MCF 10A (cell line): ENCODE measurements around the gene LRRC8A. TPM values are rescaled to one million over a fixed set of nuclear protein-coding genes. Genes with fewer than 3 reads are reported as not detected.
A peak's percentile ranks its signal among the peaks of the same experiment; 100 is the strongest.

Source experiments
- BruUV-seq: library from RNA; stranded (reverse); fragments of 400-500 nt; replicated peaks from 2 replicates; lab custom pipeline; 2021; lab: Mats Ljungman, UMichigan
- CTCF ChIA-PET: fragments of 300-600 bp; sonication (Branson Sonifier 250); formaldehyde crosslinking; extraction: SDS; loops from one replicate; lab custom pipeline; 2021; ENCODE audit warnings: antibody characterized with exemption, inconsistent platforms; lab: Yijun Ruan, JAX
- POLR2A ChIA-PET: fragments of 300-600, 350-650 bp; sonication (Branson Sonifier 250); formaldehyde crosslinking; extraction: SDS; loops from one replicate; lab custom pipeline; 2020; ENCODE audit warnings: antibody characterized with exemption, inconsistent platforms; lab: Yijun Ruan, JAX
- DNase-seq: peaks from one replicate; pipeline ENCODE4 v3.0.0-alpha.2; 2018; ENCODE audit not compliant: unreplicated experiment
- H3K27ac Mint-ChIP-seq: one replicate; pipeline ENCODE4 v1.8.0; 2022; ENCODE audit warnings: mild to moderate bottlenecking, low read depth, mixed read lengths; ENCODE audit not compliant: unreplicated experiment
- H3K27me3 Mint-ChIP-seq: one replicate; pipeline ENCODE4 v1.8.0; 2022; ENCODE audit warnings: mixed read lengths; ENCODE audit not compliant: insufficient read depth, unreplicated experiment
- H3K36me3 Mint-ChIP-seq: one replicate; pipeline ENCODE4 v1.8.0; 2022; ENCODE audit warnings: mild to moderate bottlenecking, moderate library complexity, mixed read lengths; ENCODE audit not compliant: insufficient read depth, unreplicated experiment
- H3K4me1 Mint-ChIP-seq: one replicate; pipeline ENCODE4 v1.8.0; 2022; ENCODE audit warnings: mixed read lengths; ENCODE audit not compliant: insufficient read depth, unreplicated experiment
- H3K4me3 Mint-ChIP-seq: one replicate; pipeline ENCODE4 v1.8.0; 2022; ENCODE audit warnings: mild to moderate bottlenecking, moderate library complexity, mixed read lengths; ENCODE audit not compliant: unreplicated experiment
- H3K9me3 Mint-ChIP-seq: one replicate; pipeline ENCODE4 v1.8.0; 2022; ENCODE audit warnings: mixed read lengths; ENCODE audit not compliant: unreplicated experiment
- intact Hi-C: fragments of 100-400 bp; cut with micrococcal nuclease; formaldehyde crosslinking; loops from 2 replicates; pipeline ENCODE4 v1.14.1; 2022
- total RNA-seq: library from RNA; stranded (reverse); gene quantifications from 2 replicates; pipeline ENCODE4 v1.2.3, GENCODE V29; 2022
- TF ChIP-seq, protein P1 (sequence below): fragments of 200-600 bp; IDR thresholded peaks from one replicate; pipeline ENCODE4 v1.8.0; 2022; ENCODE audit warnings: antibody characterized with exemption, mild to moderate bottlenecking; ENCODE audit not compliant: unreplicated experiment

LRRC8A gene
- total RNA-seq, 1 experiment from 2014 or later: 30.9 TPM

DNA sequence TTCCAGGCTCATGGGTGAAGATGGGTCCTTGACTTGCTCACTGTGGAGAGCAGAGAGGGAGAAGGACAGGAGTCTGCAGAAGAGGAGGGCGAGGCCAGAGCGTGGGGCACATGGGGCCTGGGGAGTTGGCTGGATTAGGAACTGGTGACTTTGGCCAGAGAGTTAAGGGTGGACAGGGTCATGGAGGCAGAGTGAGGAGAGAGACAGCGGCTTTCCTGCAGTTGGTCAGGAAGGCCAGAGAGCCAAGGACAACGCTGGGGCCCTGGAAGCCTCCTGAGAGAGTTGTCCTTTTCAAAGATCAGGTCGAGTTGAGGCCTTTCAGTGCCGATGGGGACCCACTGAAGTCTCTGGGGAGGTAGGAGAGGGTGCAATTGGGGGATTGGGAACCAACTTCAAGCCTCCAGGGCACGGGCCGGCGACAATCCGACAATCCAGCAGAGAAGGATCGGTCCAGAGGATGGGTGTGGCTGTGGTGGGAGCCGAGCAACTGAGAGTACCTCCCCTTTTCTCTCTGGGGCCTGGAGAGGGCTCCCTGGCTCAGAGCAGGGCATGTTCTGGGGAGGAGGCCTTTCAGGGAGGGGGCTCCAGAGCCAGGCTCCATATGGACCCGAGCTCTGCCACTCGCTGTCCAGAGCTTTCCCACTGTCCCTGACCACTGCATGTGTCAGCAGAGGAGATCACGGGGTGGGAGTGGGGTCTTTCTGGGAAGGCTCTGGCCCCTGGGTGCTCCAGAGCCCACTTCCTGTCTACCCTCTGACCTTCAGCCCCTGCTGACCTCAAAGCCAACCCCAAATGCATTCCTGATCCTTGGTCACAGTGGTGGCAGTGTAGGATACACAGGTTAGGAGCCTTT, 31.3 kb downstream of the LRRC8A start:
- ChIA-PET CTCF (interaction anchor here (1.6 to 1.9 kb wide), 2 partner anchors 11 to 14 kb away, joined by 5 to 8 read pairs; no protein-coding TSS in a partner anchor), POLR2A (interaction anchor here (0.7 to 1.1 kb wide), 6 partner anchors 11 to 229 kb away, joined by 3 to 7 read pairs (median 3); partner anchors contain the start of genes KYAT1 and LRRC8A)
- intact Hi-C loops: no loop called here
- peaks cover 51% of the 10 kb centered on the region for H3K36me3 Mint-ChIP-seq
- TF ChIP-seq, protein P1, sequence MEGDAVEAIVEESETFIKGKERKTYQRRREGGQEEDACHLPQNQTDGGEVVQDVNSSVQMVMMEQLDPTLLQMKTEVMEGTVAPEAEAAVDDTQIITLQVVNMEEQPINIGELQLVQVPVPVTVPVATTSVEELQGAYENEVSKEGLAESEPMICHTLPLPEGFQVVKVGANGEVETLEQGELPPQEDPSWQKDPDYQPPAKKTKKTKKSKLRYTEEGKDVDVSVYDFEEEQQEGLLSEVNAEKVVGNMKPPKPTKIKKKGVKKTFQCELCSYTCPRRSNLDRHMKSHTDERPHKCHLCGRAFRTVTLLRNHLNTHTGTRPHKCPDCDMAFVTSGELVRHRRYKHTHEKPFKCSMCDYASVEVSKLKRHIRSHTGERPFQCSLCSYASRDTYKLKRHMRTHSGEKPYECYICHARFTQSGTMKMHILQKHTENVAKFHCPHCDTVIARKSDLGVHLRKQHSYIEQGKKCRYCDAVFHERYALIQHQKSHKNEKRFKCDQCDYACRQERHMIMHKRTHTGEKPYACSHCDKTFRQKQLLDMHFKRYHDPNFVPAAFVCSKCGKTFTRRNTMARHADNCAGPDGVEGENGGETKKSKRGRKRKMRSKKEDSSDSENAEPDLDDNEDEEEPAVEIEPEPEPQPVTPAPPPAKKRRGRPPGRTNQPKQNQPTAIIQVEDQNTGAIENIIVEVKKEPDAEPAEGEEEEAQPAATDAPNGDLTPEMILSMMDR: no peak
- no peaks in the 10 kb centered on the region for H3K9me3 Mint-ChIP-seq
- peak overlapping the region; percentile 85 for H3K27ac Mint-ChIP-seq
- DNase-seq: no peak
- no peaks in the 10 kb centered on the region for H3K27me3 Mint-ChIP-seq
- peak overlapping the region; percentile 22 for H3K4me3 Mint-ChIP-seq
- no TSS peak for BruUV-seq
- peaks cover 35% of the 10 kb centered on the region for H3K4me1 Mint-ChIP-seq

DNA sequence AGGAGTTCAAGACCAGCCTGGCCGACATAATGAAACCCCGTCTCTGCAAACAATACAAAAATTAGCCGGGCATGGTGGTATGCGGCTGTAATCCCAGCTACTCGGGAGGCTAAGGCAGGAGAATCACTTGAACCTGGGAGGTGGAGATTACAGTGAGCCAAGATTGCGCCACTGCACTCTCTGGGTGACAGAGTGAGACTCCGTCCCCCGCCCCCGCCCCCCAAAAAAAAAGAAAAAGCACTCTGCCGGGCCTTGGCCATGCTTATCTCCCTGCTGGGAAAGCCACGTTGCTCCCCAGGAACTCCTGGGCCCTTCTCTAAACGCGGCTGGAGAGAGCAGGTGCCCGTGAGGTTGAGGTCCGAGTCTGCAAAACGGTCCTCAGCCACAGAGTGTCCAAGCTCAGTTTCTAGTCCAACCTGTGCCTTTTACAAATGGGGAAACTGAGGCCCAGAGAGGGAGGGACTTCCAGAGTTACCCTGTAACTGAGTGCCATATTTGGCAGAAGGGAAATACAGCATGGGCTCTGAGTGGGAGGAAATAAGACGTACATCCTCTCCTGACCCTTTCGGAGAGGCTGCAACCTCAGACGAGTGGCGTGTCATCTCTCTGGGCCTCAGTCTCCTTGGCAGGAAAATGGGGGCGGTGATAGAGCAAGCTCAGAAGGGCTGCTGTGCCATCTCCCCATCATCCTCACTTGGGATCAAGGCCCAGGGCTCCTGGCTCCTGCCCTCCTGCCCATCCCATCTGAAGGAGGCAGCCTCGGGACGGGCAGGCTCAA, 32.3 kb downstream of the LRRC8A start:
- no TSS peak for BruUV-seq
- ChIA-PET POLR2A (interaction anchor here (0.6 kb wide), 1 partner anchor 32 kb away, joined by 3 read pairs; the partner anchor contains the start of genes KYAT1 and LRRC8A), CTCF (interaction anchor here (1.1 to 1.4 kb wide), 2 partner anchors 14 to 62 kb away, joined by 3 to 4 read pairs; no protein-coding TSS in a partner anchor)
- Mint-ChIP-seq H3K4me1 (peaks cover 39% of the 10 kb centered on the region), H3K36me3 (peaks cover 45% of the 10 kb centered on the region), H3K9me3 (no peaks in the 10 kb centered on the region), H3K4me3 (no peak overlapping the region), H3K27ac (peak overlapping the region; percentile 85), H3K27me3 (no peaks in the 10 kb centered on the region)
- intact Hi-C loops: no loop called here
- DNase-seq: no peak
- TF ChIP-seq, protein P1: no peak

DNA sequence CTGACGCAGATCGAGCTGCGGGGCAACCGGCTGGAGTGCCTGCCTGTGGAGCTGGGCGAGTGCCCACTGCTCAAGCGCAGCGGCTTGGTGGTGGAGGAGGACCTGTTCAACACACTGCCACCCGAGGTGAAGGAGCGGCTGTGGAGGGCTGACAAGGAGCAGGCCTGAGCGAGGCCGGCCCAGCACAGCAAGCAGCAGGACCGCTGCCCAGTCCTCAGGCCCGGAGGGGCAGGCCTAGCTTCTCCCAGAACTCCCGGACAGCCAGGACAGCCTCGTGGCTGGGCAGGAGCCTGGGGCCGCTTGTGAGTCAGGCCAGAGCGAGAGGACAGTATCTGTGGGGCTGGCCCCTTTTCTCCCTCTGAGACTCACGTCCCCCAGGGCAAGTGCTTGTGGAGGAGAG, 34.3 kb downstream of the LRRC8A start:
- H3K4me3 Mint-ChIP-seq: no peak overlapping the region
- no peaks in the 10 kb centered on the region for H3K27me3 Mint-ChIP-seq
- TF ChIP-seq, protein P1: no peak
- H3K4me1 Mint-ChIP-seq: peaks cover 41% of the 10 kb centered on the region
- CTCF ChIA-PET: interaction anchor here (0.6 to 1.6 kb wide), 8 partner anchors 8 to 66 kb away, joined by 3 to 9 read pairs (median 4); no protein-coding TSS in a partner anchor
- POLR2A ChIA-PET: interaction anchor here (0.7 to 2.3 kb wide), 6 partner anchors 8 to 54 kb away, joined by 3 to 16 read pairs (median 4); no protein-coding TSS in a partner anchor
- peaks cover 35% of the 10 kb centered on the region for H3K36me3 Mint-ChIP-seq
- intact Hi-C loops: no loop called here
- no TSS peak for BruUV-seq
- peak; percentile 48 for DNase-seq
- peak overlapping the region; percentile 91 for H3K27ac Mint-ChIP-seq
- H3K9me3 Mint-ChIP-seq: no peaks in the 10 kb centered on the region
